GM20431 (cell line): ENCODE results near the gene PRKCH.

ENCODE experiments used
- in situ Hi-C: fragments of 300-500 bp; cut with MseI, MboI; formaldehyde crosslinking; loops from one replicate; pipeline ENCODE4 v1.15.0; 2020; ENCODE audit warnings: low sequenced_read_pairs; ENCODE audit not compliant: unreplicated experiment

Gene PRKCH

DNA sequence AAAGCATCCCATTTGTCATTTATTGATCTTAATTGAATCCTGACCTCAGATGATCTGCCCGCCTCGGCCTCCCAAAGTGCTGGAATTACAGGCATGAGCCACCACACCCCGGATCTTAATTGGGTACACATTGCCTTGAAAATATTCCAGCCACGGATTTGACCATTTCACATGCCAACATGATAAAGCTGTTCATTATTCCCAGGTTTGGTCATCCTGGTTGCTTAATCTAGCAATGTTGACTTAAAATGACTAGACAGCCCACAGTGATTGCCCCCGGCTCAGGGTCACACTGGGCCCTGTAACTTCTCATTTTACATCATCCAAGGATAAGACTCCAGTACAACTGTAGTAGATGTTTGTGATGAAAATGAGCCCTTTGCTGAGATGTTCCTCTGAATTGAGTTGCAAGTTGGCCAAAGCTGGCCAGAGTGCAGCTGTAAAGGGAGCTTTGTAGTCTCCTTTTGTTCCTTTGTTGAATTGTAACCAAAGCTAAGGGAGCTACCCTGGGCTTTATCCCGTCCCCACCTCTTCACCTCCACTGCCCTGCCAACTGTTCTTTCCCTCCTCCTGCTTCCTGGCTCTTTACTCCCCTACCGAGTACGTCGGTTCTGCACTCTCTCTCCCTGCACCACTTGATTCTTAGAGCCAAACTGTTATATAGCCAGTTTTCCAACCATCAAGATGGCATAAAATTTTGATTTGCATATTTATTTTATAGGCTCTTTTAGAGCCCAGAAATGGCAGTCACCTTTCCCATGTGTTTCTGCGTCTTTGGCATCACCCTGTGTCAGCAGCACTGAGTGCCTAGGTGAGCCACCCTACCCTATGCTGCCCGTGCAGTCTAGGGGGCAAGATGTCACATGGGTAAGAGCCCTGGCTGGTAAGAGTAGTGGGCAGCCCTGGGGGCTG is 232.6 kb downstream of the PRKCH start:
- in situ Hi-C loops: no loop called here

DNA sequence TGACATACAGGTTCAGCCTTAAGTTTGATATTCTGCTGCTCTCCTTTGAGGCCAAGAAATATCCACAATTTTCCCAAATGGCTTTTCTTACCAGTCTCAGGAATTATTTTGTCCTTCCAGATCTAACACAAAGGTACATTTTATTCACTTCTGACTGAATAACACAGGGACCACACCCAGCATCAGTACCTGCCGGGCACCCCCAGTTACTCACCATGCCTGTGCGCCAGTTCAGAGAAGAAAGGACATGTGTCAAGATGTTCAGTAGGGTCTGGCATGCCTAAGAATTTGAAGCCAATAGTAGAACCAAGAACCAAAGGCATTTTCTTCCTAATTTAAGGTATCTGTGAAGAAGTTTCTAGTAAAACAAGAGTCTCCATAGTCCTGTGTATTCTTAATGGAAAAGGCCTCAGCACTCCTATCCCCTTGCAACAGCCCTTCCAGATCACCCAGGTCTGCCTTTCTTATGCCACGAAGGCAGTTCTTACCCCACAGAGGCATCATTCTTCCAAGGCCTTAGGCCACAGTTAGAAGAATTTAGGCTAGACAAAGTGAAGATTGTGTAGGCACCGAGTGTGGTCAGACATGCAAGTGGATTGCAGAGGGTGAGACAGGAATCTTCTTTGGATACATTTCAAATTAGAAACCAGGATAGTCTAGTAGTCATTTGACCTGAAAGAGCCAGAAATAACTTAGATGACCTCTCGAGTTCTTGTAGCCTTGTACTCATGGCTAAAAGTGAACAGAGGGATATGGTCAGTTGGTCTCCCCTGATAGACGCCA is 233.9 kb downstream of the PRKCH start:
- in situ Hi-C loops: no loop called here

DNA sequence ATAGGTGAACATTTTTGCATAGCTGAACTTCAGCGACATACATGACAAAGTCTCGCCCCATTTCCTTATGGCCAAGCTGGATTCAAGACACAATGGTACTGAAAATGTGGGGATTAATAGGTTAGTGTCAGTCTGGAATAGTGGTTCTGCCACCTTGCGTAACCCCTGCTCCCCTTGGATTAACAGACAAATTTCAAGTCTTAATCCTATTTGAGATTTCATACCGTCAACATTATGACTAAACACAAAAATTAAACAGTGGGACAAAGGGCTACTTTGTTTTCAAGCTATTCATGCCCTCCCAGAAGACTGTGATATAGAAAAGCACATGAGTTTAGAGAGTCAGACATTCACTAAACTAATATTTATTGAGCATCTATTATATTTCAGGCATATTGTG is 235.1 kb downstream of the PRKCH start:
- in situ Hi-C loops: no loop called here

DNA sequence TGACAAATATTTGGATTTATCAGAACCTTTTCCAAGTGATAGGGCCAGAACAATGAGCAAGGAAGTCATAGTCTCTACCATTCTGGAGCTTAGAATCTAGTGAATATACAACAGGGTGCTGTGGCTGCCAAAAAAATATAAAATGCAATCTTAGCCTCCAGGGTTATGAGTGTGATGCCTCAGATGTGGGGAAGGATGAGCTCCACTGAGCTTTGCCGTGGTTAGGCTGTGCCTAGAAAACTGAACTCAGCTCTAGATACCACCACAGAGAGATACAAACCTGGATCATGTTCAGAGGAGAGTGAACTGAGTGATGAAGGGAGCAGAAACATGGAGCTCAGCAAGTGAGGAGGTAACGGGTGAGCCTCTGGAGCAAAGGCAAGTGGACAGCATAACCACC is 235.9 kb downstream of the PRKCH start:
- in situ Hi-C loops: no loop called here

DNA sequence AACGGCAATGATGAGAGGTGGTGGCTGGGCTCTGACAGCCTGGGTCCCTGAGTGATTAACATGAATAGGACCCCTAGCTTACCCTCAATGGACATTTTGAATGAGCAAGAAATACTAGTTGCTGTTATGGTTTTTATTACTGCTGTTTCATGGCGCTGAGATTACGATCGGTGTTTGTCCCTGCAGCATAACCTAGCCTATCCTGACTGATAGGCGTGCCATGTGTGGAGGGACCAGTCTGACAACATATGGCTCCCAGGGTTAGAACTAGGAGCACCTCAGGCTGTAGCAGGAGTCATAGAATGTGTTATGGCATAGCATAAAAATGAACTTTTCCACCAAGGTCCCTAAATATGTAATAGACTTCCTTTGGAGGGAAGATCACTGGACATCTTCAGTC is 236.5 kb downstream of the PRKCH start:
- in situ Hi-C loops: no loop called here

DNA sequence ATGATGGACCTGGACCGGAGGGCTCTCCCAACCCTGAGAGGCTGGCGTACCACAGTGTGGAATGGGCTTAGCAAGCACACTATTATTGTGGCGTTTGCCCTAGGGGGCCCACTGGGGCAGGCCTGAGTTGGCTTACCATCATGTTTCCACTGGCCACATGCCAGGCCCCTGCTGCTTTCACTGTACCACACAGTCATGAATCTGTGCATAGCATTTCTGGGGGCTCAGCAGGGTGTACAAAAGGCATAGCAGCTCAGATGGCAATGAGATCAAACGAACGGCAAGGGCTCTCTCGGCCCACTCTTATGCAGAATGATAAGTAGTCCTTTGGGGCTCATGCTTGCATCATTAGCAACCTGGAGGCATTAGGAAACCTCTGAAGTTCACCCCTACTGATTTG is 236.9 kb downstream of the PRKCH start:
- in situ Hi-C loops: no loop called here

DNA sequence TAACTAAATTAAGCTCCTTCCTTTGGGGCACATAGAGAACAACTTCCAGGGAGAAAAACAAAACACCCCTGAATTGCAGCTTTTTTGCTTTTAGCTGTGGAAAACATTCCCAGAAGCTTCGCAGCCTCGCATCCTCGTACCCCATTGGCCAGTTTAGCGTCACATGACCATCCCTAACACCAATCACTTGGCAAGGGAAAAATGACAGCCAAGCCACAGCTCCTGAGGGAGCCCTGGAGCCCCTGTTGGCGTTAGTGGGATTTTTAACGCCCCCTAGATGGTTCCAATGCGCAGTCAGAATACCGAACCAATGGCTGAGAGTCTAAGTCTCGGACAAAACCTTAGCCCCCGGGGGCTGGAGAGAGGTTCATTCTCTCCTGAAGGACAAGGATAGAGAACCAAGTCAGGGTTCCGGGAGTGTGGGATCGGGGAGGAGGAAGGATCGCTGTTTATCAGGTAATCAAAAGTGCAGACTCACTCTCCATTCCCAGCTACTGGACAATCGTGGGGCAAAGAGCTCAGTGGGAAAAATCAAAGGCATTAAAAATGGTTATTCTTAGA is 238.3 kb downstream of the PRKCH start:
- in situ Hi-C loops: no loop called here

DNA sequence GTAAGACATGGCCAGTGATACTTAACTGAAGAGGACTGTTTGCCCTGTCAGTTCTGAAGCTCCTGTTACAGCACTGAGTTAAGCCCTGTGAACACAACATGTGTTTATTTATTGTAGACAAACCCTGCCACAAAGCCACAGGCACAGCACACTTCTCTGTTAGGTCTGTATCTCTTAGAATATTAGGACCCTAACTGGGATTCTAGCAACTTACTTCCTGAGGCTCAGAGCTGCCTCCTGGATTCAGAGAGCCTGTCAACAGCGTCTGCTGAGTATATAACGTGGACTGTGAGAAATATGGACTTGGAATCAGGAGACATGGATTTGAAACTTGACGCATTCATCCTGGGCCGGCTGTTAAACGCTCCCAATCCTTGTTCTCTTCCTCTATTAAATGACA is 238.9 kb downstream of the PRKCH start:
- in situ Hi-C loops: no loop called here

DNA sequence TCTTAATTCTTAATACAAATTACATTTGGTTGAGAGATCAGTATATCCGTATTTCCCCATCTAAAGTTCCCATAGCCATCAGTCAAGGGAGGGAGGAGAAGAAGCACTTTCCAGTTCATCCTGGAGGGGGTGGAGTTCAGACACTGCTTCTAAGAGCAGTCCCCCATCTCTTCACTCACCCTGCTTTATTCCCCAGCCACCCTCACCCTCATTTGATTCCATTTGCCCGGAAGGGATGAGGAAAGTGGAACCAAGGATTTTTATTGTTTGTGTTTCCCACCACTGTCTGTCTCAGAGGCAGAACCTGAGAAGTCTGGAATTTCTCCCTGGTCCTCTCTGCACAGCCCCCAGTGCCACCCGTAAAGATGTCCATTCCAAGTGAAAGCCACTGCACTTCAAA is 239.7 kb downstream of the PRKCH start:
- in situ Hi-C loops: no loop called here

DNA sequence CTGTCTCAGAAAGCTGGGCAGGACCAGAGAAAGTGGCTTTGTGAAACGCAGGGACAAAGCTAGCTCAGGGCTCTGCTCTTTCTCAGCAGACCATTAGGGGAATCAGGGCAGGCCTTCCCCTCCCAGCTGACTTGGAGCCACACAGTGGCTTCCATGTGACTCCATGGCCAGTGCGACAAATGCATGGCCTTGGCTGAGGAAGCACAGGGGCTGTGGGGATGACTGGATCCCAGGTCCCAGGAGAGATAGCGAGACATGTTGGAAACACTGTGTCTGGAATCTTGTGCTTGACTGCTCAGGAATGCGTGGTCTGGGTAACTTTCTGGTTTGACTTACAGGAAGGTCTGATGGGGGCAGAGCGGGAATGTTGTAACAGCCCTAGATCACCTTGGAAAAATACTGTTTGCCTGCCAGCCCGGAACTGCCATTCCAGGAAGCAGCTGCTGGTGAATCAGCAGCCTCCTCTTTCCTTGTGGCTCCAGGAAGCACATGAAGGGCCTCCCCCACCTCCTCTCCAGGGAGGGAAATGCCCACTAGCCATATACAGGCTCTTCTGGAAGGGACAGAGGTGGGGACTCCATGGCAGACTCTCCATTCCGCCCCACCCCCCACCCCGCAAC is 240.4 kb downstream of the PRKCH start:
- in situ Hi-C loops: no loop called here

DNA sequence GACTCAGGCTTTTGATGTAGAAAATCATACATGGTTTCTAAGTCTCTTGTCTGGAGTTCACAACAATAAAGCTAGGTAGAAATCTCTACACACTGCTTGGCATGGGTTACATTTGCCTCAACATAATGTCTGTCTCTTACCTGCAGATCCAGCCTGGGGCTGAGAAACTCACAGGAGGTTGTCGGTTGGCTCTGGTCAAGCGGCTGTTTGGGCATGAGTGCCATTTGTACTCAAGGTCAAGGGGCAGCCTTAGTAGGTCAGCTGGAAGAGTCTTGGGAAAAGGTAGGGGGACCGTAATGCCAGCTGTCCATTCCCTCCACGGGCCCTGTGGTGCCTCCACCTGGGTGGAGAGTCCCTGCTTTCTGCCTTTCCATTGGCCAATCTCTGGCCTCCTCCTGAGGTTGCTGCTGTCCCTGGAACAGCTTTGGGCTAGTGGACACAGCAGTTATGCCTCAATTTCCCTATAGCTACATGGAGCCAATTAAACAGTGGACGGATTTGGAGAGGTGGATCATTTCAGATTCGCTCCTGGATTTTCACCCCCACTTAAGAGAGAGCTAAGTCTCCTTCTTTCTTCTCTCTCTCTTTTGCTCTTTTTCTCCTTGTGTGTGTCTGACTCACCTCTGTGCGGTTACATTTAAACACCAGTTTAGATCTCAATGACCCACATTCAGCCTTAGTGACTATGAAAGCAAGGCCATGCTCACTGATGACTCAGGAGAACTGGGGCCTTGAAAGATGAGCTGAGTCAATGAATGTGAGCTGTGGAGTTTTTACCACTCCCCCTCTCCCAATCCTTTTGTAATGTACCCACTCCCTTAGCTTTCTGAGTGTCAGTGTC is 241.2 kb downstream of the PRKCH start:
- in situ Hi-C loops: no loop called here

DNA sequence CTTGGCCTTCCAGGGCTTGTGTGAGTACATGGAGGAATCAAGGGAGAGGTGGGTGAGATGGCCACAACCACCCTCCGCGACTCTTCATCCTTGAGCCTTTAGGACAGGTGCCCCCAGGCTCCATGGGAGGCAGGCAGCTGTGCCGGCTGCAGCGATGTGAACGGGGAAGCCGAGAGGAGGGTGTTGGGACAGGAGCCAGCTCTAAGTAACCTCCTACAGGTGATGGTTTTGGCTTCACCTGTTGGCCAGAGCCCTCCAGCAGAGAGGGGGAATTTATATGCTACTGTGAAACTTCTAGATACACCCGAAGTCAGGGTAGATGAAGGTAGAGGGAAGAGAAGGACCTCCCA is 241.8 kb downstream of the PRKCH start:
- in situ Hi-C loops: no loop called here

DNA sequence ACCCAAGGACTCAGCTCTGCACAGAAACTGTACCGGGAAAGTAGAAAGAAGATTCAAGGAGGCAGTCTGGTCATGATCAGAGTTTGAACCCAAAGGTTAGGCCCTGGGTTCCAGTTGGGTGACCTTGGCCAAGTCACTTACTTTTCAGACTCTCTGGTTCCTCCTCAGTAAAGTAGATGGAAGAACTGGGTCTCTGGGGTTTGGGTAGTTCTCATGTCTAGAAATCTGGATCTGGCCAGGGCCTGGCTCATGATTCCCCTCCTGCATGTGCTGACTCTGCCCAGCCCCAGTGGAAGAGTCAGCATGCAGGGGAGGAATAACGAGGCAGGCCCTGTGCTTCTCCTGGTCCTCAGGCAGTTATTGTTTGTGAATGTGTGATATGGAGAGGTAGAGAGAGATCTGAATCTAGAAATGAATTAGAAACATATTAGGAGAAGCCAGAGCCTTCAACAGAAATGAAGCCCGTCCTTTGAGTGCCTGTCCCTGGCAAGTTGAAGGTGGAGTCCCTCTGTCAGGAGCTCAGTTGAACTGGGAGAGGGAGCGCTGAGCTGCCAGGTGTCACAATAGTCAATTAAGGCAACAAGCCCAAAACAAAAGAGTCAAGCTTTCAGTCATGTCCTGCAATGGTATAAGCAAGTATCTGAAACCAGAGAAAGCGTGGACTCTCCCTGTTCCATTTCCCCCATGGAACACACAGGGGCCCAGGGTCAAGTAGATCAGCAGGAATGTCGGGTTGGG is 242.7 kb downstream of the PRKCH start:
- in situ Hi-C loops: no loop called here

DNA sequence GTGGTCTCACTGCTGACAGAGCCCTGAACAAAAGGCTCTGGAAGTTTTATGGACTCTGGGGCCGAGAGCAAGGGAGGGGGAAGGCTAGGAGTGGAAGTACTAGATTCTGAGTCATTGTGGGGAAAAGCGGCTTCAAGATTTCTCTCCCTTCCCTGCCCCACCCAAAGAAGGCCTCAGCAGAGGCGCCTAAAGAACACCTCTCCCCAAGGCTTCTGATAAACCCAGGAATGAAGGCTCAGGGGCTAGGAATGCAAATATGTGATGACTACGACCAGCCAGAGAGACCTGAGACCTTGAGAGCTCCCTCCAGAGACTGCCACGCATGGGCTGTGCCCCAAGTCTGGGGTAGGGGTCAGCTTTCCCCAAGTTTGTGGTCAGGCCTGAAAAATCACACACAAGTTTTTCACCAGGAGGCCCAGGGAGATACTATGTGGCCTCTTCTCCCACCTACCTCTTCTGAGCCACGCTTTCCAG is 243.3 kb downstream of the PRKCH start:
- in situ Hi-C loops: no loop called here

DNA sequence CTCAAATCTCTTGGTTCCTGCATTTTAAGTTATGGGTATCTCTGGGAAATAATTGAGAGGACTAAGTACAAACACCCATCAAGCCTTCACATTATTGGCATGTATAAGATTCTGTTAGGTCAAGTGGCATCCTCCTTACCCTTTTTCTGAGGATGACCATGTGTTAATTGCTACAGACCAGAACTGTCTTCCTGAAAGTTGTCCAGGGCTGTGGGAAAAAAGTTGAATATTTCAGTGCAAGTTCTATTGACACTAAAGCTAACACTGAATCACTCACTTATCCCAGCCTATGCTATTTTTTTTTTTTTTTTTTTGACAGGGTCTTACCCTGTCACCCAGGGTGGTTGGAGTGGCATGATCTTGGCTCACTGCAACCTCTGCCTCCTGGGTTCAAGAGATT is 243.8 kb downstream of the PRKCH start:
- in situ Hi-C loops: no loop called here

DNA sequence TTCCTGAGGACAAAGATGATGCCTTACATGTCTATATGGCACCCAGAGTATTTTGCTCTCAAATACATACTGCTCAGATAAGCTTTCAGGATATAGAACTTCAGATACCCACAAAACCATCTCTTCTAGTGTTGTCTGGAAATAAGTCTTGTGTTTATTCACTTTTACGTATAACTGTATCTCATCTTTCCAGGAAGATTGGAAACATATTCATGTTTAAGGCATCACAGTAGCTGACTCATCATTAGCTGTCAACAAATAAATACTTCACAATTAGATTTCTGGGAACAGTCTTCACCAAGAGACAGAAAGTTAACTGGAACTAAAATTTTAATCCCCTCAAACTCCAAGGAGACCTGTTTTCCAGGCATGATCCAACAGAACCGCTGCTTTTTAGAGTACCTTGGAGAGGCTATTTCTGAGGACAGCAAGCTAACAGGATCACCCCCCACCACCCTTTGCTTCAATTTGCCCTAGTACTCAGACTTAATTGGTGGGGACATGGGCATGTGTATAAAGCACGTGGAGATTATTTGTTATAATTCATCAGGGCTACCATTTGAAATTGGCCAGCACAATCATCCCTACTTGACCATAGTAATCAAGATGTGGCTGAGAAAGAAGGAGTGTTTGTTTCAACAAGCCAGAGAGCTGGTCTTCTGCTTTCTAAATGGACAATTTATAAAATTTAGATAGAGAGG is 244.6 kb downstream of the PRKCH start:
- in situ Hi-C loops: no loop called here

DNA sequence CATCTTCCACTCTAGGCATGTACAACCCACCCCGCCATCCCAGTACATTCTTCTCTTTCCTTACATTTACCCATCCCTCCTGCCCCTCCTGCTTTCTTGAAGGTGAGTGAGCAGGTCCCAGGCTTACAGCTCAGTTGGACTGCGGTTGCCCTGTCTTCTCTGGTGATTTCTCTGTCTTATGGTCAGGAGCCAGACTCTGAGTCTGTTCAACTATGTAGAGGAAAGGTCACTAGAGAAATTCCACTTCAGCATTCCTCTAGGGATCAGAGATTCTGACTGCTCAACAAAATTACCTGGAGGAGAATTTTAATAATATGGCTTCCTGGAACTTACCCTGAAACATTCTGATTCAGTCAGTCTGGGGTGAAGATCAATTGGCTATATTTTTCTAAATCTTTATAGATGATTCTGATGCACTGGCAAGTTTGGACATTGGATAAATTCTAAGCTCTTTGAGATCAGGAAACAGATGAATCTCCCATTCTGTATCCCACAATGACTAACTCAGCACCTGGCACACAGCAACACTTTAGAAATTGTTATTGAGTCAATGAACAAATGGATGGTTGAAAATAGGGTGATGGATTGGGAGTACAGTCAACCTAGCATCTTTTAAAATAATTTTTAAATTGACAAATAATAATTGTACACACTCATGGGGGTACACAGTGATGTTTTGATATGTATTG is 245.3 kb downstream of the PRKCH start:
- in situ Hi-C loops: no loop called here
